SK-MEL-5 (cell line): ENCODE results near the gene DGCR2. TPM values are rescaled to one million over a fixed set of nuclear protein-coding genes. Genes with fewer than 3 reads are reported as not detected.
"Not testable (repeated sequence)": the region's sequence is repeated elsewhere in the genome, so short reads cannot be mapped to it uniquely, and the experiment has no call there.

ENCODE experiments used
- DNase-seq: peaks from one replicate; pipeline ENCODE4 v3.0.0-alpha.2; 2016; ENCODE audit warnings: low read depth, low spot score
- in situ Hi-C: cut with HindIII; loops from 2 replicates; pipeline ENCODE4 v1.10.0; 2016; ENCODE audit warnings: low sequenced_read_pairs, high pct_unique_total_duplicates, low pct_unique_long_range_greater_than_20kb
- polyA plus RNA-seq, 2 experiments: library from polyadenylated mRNA; depleted of rRNA; stranded (reverse); fragments of >200 nt; gene quantifications; 2 replicates each; pipeline ENCODE4 v1.2.3, GENCODE V29; 2015
- total RNA-seq: library from RNA; depleted of rRNA; stranded (reverse); fragments of >200 nt; shearing (Covaris generic); gene quantifications from 2 replicates; pipeline ENCODE4 v1.2.3, GENCODE V29; 2014; rRNA removed

The DGCR2 gene
- total RNA-seq: 36.9 and 39.6 TPM in 2 replicates
- polyA plus RNA-seq (2015; cell fraction: cytosol; rRNA removed): 70.3 and 81.0 TPM in 2 replicates
- 29.1 and 43.5 TPM in 2 replicates for polyA plus RNA-seq (2015; cell fraction: nucleus; rRNA removed)

- DNase-seq: peak; percentile 97
- in situ Hi-C loops: no loop called here
Observed at GRCh38 chr22:19122143-19122751, at the start of gene DGCR2. DGCR2 (minus strand) TSS chr22:19122412; CDS start chr22:19122206, 206 bp downstream.

GRCh38 chr22:19169947-19170318 is 47.7 kb upstream of the DGCR2 start:
- no peak for DNase-seq
- in situ Hi-C loops: no loop called here

- in situ Hi-C loops: no loop called here
Observed at GRCh38 chr22:19169002-19169946, 47.1 kb upstream of the DGCR2 start.

GRCh38 chr22:19168088-19168890 is 46.1 kb upstream of the DGCR2 start:
- no peak for DNase-seq
- in situ Hi-C loops: no loop called here

More at GRCh38 chr22:19169002-19169946, 47.1 kb upstream of the DGCR2 start:
- DNase-seq: no peak

GRCh38 chr22:19167106-19167869 is 45.1 kb upstream of the DGCR2 start:
- DNase-seq: no peak
- in situ Hi-C loops: no loop called here

GRCh38 chr22:19166421-19166820 is 44.2 kb upstream of the DGCR2 start:
- in situ Hi-C loops: no loop called here
- no peak for DNase-seq

- in situ Hi-C loops: no loop called here
- DNase-seq: no peak
Observed at GRCh38 chr22:19164425-19164824, 42.2 kb upstream of the DGCR2 start.

- in situ Hi-C loops: not testable (repeated sequence)
Observed at GRCh38 chr22:19158649-19159048, 36.4 kb upstream of the DGCR2 start.

GRCh38 chr22:19156109-19156508 is 33.9 kb upstream of the DGCR2 start:
- in situ Hi-C loops, DNase-seq: not testable (repeated sequence)

More at GRCh38 chr22:19158649-19159048, 36.4 kb upstream of the DGCR2 start:
- DNase-seq: not testable (repeated sequence)

- in situ Hi-C loops: no loop called here
Observed at GRCh38 chr22:19152942-19153883, 31.0 kb upstream of the DGCR2 start.

GRCh38 chr22:19151329-19152191 is 29.3 kb upstream of the DGCR2 start:
- in situ Hi-C loops: no loop called here
- no peak for DNase-seq

More at GRCh38 chr22:19152942-19153883, 31.0 kb upstream of the DGCR2 start:
- no peak for DNase-seq

GRCh38 chr22:19150482-19151328 is 28.5 kb upstream of the DGCR2 start:
- DNase-seq: no peak
- in situ Hi-C loops: no loop called here

- in situ Hi-C loops: no loop called here
- no peak for DNase-seq
Observed at GRCh38 chr22:19149991-19150390, 27.8 kb upstream of the DGCR2 start, which contains the start of gene GSC2. GSC2 (minus strand) TSS chr22:19150292; CDS start chr22:19150283, 9 bp downstream.
